NK-92 treated with Interleukin-12 subunit alpha and Interleukin-12 subunit beta, amount 100 ng/mL, for 24 hours (cell line): ENCODE data around the gene CCDC50.
A peak's percentile ranks its signal among the peaks of the same experiment; 100 is the strongest.

Experiments
- DNase-seq: peaks from one replicate; lab custom pipeline; 2025; lab: John Stamatoyannopoulos, UW

The CCDC50 gene

GRCh38 chr3:191328962-191329653, at the start of gene CCDC50:
TSS of gene CCDC50 (plus strand) at chr3:191329394. CDS start at chr3:191329675, 281 bp downstream.
- peak; percentile 63 for DNase-seq

GRCh38 chr3:191280111-191280510, 49.1 kb upstream of the CCDC50 start:
- DNase-seq = no peak

GRCh38 chr3:191280882-191281281, 48.3 kb upstream of the CCDC50 start:
- DNase-seq = no peak

GRCh38 chr3:191282251-191283185, 46.7 kb upstream of the CCDC50 start:
- no peak for DNase-seq

- DNase-seq = no peak
These were observed 45.8 kb upstream of the CCDC50 start for GRCh38 chr3:191283400-191283799.

GRCh38 chr3:191290311-191291025, 38.7 kb upstream of the CCDC50 start:
- no peak for DNase-seq

- DNase-seq = no peak
These were observed 36.8 kb upstream of the CCDC50 start for GRCh38 chr3:191292243-191293015.

GRCh38 chr3:191294291-191294690, 34.9 kb upstream of the CCDC50 start:
- DNase-seq = no peak

- DNase-seq = no peak
These were observed 33.1 kb upstream of the CCDC50 start for GRCh38 chr3:191296041-191296541.

- DNase-seq = no peak
These were observed 30.3 kb upstream of the CCDC50 start for GRCh38 chr3:191298846-191299245.

GRCh38 chr3:191300422-191300821, 28.8 kb upstream of the CCDC50 start:
- DNase-seq = no peak

- DNase-seq = no peak
These were observed 28.2 kb upstream of the CCDC50 start for GRCh38 chr3:191301017-191301416.

GRCh38 chr3:191301782-191302411, 27.3 kb upstream of the CCDC50 start:
- DNase-seq = no peak

GRCh38 chr3:191302451-191302850, 26.7 kb upstream of the CCDC50 start:
- no peak for DNase-seq

GRCh38 chr3:191303596-191303995, 25.6 kb upstream of the CCDC50 start:
- DNase-seq = no peak

- no peak for DNase-seq
These were observed 22.8 kb upstream of the CCDC50 start for GRCh38 chr3:191306428-191306827.

GRCh38 chr3:191307341-191307740, 21.9 kb upstream of the CCDC50 start:
- no peak for DNase-seq

- no peak for DNase-seq
These were observed 15.9 kb upstream of the CCDC50 start for GRCh38 chr3:191313296-191313695.

- no peak for DNase-seq
These were observed 15.0 kb upstream of the CCDC50 start for GRCh38 chr3:191314109-191314728.

GRCh38 chr3:191316876-191317603, 12.2 kb upstream of the CCDC50 start:
- DNase-seq = no peak
